Panc1 (cell line): ENCODE data around the gene KNTC1.

ENCODE experiments used
- CTCF ChIP-seq: fragments of 450-650 bp; IDR thresholded peaks from 2 replicates; pipeline ENCODE4 v1.5.1; 2017; ENCODE audit warnings: mild to moderate bottlenecking
- POLR2AphosphoS5 ChIP-seq: IDR thresholded peaks from 2 replicates; pipeline ENCODE4 v1.6.1; 2012; ENCODE audit warnings: mild to moderate bottlenecking, low read depth, low read length, moderate library complexity
- REST ChIP-seq, 2 experiments: IDR thresholded peaks; 2 replicates each; pipeline ENCODE4 v1.6.1; 2011 to 2012; ENCODE audit warnings: low read depth in 2 of 2, control low read depth in 1 of 2, low read length in 1 of 2, mild to moderate bottlenecking in 1 of 2, moderate library complexity in 1 of 2; ENCODE audit not compliant: insufficient read depth in 1 of 2
- SIN3A ChIP-seq: IDR thresholded peaks from 2 replicates; pipeline ENCODE4 v1.6.1; 2012; ENCODE audit warnings: low read depth, mild to moderate bottlenecking, low read length, moderate library complexity, borderline replicate concordance; ENCODE audit not compliant: insufficient read depth

- TF ChIP-seq CTCF (no peak), POLR2AphosphoS5 (no peak), REST (IDR thresholded peaks at IDR 0.05; ENCODE audit: insufficient read depth in 1 of 2, low read depth in 2 of 2, low read length in 1 of 2) (no peak), SIN3A (no peak)
Observed at GRCh38 chr12:122604993-122605392, 77.9 kb downstream of the KNTC1 start.
